IgD-negative memory B cell (primary cell): ENCODE data around the gene MLEC. TPM values are rescaled to one million over a fixed set of nuclear protein-coding genes. Genes with fewer than 3 reads are reported as not detected.
"Not testable (repeated sequence)": the region's sequence is repeated elsewhere in the genome, so short reads cannot be mapped to it uniquely, and the experiment has no call there.

ENCODE experiments used
- H3K27ac Mint-ChIP-seq, 3 donors: one replicate each; pipeline ENCODE4 v1.8.0; 2020 to 2022; ENCODE audit warnings: mild to moderate bottlenecking in 3 of 3, mixed read lengths in 3 of 3, moderate library complexity in 1 of 3
- H3K27me3 Mint-ChIP-seq: one replicate; pipeline ENCODE4 v1.8.0; 2021; ENCODE audit warnings: mixed read lengths
- H3K36me3 Mint-ChIP-seq: one replicate; pipeline ENCODE4 v1.8.0; 2020; ENCODE audit warnings: mild to moderate bottlenecking, mixed read lengths
- H3K4me1 Mint-ChIP-seq, 3 donors: one replicate each; pipeline ENCODE4 v1.8.0; 2020 to 2022; ENCODE audit warnings: mixed read lengths in 3 of 3, mild to moderate bottlenecking in 1 of 3
- H3K4me3 Mint-ChIP-seq, 4 donors: one replicate each; pipeline ENCODE4 v1.8.0; 2020 to 2022; ENCODE audit warnings: mild to moderate bottlenecking in 4 of 4, mixed read lengths in 4 of 4, moderate library complexity in 3 of 4
- H3K9me3 Mint-ChIP-seq, 3 donors: one replicate each; pipeline ENCODE4 v1.8.0; 2020 to 2021; ENCODE audit warnings: mixed read lengths in 3 of 3, mild to moderate bottlenecking in 1 of 3
- polyA plus RNA-seq: library from polyadenylated mRNA; unstranded; fragments of 300-500 nt; fragmentation: Illumina TruSeq; gene quantifications from one replicate; pipeline ENCODE4 v1.2.3, GENCODE V29; 2021

MLEC gene
- polyA plus RNA-seq, 1 donor from 2014 or later: 64.3 TPM

- not testable (repeated sequence) for H3K4me3 Mint-ChIP-seq, H3K27ac Mint-ChIP-seq, H3K27me3 Mint-ChIP-seq, H3K9me3 Mint-ChIP-seq, H3K4me1 Mint-ChIP-seq
- peaks cover 13% of the 10 kb centered on the region for H3K36me3 Mint-ChIP-seq
Measured at GRCh38 chr12:120732198-120732597, 45.2 kb downstream of the MLEC start.

- Mint-ChIP-seq H3K4me1 (peaks cover 0 to 1% (median 0%) of the 10 kb centered on the region in 3 donors), H3K27ac (no peak overlapping the region), H3K36me3 (peaks cover 9% of the 10 kb centered on the region), H3K9me3 (no peaks in the 10 kb centered on the region), H3K27me3 (no peaks in the 10 kb centered on the region), H3K4me3 (no peak overlapping the region)
Measured at GRCh38 chr12:120733574-120733973, 46.6 kb downstream of the MLEC start.

DNA sequence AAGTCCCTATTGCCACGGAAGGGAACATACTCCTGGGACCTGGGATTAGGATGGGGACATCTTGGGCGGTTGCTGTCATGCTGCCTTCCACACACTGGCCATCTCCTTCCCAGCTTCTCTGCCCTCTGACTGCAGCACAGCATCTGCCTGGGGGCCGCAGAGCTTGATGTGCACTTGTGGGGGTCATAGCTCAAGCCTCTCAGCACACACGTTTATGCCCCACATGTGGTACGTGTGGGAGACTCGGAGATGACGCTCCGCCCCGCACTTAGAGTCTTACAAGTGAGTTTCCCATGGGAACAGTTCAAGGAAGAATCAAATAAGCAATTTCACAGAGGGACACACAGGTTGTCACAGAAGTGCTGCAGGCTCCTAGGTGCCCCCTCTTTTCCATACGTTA is 47.3 kb downstream of the MLEC start:
- Mint-ChIP-seq H3K27ac (no peak overlapping the region), H3K4me1 (peaks cover 0 to 1% (median 0%) of the 10 kb centered on the region in 3 donors), H3K36me3 (peaks cover 9% of the 10 kb centered on the region), H3K27me3 (no peaks in the 10 kb centered on the region), H3K9me3 (no peaks in the 10 kb centered on the region), H3K4me3 (peak overlapping the region in 1 of 4 donors; percentile 32)

DNA sequence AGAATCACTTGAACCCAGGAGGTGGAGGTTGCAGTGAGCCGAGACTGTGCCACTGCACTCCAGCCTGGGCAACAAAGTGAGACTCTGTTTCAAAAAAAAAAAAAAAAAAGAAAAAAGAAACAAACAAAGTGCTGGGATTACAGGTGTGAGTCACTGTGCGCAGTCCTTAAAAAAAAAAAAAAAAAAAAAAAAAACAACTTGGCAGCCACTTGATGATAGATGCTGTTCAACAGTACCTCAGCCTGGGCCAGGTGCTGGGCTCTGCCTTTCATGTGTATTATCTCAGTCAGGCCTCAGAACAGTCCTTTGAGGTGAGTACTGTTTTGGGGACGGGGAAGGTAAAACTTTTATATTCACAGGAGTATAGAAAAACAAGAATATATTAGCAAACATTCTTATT is 48.2 kb downstream of the MLEC start:
- Mint-ChIP-seq H3K36me3 (peaks cover 7% of the 10 kb centered on the region), H3K27me3 (no peaks in the 10 kb centered on the region), H3K9me3 (no peaks in the 10 kb centered on the region), H3K4me3 (no peak overlapping the region), H3K4me1 (no peaks in the 10 kb centered on the region), H3K27ac (no peak overlapping the region)

- no peak overlapping the region for H3K27ac Mint-ChIP-seq
Measured at GRCh38 chr12:120736404-120737331, 49.7 kb downstream of the MLEC start.

GRCh38 chr12:120737557-120738251 is 50.8 kb downstream of the MLEC start:
- Mint-ChIP-seq H3K4me3 (no peak overlapping the region), H3K9me3 (no peaks in the 10 kb centered on the region), H3K4me1 (no peaks in the 10 kb centered on the region), H3K36me3 (peaks cover 2% of the 10 kb centered on the region), H3K27me3 (no peaks in the 10 kb centered on the region), H3K27ac (no peak overlapping the region)

More at GRCh38 chr12:120736404-120737331, 49.7 kb downstream of the MLEC start:
- Mint-ChIP-seq H3K4me1 (no peaks in the 10 kb centered on the region), H3K27me3 (no peaks in the 10 kb centered on the region), H3K36me3 (peaks cover 2% of the 10 kb centered on the region), H3K9me3 (no peaks in the 10 kb centered on the region), H3K4me3 (no peak overlapping the region)

DNA sequence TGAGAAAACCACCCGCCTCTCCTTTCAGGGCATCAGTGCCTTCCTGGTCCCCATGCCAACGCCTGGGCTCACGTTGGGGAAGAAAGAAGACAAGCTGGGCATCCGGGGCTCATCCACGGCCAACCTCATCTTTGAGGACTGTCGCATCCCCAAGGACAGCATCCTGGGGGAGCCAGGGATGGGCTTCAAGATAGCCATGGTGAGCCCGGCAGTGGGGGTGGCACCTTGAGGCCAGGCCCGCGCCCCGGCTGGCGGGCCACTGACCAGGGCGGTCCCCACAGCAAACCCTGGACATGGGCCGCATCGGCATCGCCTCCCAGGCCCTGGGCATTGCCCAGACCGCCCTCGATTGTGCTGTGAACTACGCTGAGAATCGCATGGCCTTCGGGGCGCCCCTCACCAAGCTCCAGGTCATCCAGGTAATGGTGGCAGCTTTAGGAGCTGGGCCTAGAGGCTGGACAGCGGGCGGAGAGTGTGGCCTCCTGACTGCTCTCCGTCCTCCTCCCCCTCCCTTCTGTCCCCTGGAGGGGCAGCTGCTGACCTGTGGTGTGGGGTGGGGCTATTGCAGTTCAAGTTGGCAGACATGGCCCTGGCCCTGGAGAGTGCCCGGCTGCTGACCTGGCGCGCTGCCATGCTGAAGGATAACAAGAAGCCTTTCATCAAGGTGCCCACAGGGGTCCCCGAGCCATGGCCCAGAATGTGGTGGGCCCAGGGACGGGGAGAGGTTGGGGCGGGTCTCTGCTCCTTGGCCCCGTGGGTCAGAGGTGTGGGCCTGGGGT is 51.5 kb downstream of the MLEC start:
- Mint-ChIP-seq H3K9me3 (no peaks in the 10 kb centered on the region), H3K27me3 (no peaks in the 10 kb centered on the region), H3K4me1 (no peaks in the 10 kb centered on the region), H3K27ac (no peak overlapping the region), H3K4me3 (no peak overlapping the region), H3K36me3 (peaks cover under 1% of the 10 kb centered on the region)

GRCh38 chr12:120739031-120739762 is 52.2 kb downstream of the MLEC start:
- Mint-ChIP-seq H3K27me3 (no peaks in the 10 kb centered on the region), H3K4me1 (no peaks in the 10 kb centered on the region), H3K36me3 (no peaks in the 10 kb centered on the region), H3K27ac (no peak overlapping the region), H3K9me3 (no peaks in the 10 kb centered on the region), H3K4me3 (no peak overlapping the region)

- no peaks in the 10 kb centered on the region for H3K36me3 Mint-ChIP-seq
- H3K9me3 Mint-ChIP-seq: no peaks in the 10 kb centered on the region
- H3K27ac Mint-ChIP-seq: no peak overlapping the region
- no peaks in the 10 kb centered on the region for H3K4me1 Mint-ChIP-seq
- H3K27me3 Mint-ChIP-seq: no peaks in the 10 kb centered on the region
- H3K4me3 Mint-ChIP-seq: no peak overlapping the region
Measured at GRCh38 chr12:120739821-120740613, 53.1 kb downstream of the MLEC start.

- H3K36me3 Mint-ChIP-seq: no peaks in the 10 kb centered on the region
- H3K4me1 Mint-ChIP-seq: no peaks in the 10 kb centered on the region
- no peaks in the 10 kb centered on the region for H3K9me3 Mint-ChIP-seq
- no peak overlapping the region for H3K4me3 Mint-ChIP-seq
- H3K27ac Mint-ChIP-seq: no peak overlapping the region
- no peaks in the 10 kb centered on the region for H3K27me3 Mint-ChIP-seq
Measured at GRCh38 chr12:120740871-120741270, 53.9 kb downstream of the MLEC start.

GRCh38 chr12:120741476-120742421 is 54.8 kb downstream of the MLEC start:
- Mint-ChIP-seq H3K4me1 (no peaks in the 10 kb centered on the region), H3K36me3 (no peaks in the 10 kb centered on the region), H3K4me3 (no peak overlapping the region), H3K9me3 (no peaks in the 10 kb centered on the region), H3K27ac (no peak overlapping the region), H3K27me3 (no peaks in the 10 kb centered on the region)

DNA sequence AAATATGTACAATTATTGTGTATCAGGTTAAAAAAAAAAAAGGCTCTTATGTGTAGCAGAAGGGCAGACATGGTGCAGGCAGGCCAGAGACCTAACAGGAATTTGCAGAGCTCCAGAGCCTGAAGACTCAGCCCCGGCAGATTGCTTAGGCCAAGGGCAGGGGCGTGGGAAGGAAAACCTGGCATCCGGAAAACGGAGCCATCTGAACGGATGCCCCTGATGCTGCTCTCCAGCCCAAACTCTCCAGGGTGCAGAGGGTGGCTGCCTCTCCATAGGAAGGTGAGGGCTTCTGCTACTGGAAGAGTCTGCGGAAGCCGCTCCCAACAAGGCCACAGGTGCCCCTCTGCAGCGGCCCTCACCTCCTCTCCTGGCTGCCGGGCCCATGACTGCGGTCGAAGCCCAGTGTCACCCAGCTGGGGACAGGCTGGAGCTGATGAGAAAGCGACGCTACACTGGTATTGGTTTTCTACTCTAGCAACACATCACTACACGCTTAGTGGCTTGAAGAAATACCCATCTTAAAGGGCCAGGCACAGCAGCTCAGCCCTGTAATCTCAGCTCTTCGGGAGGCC is 58.1 kb downstream of the MLEC start:
- no peaks in the 10 kb centered on the region for H3K36me3 Mint-ChIP-seq
- no peaks in the 10 kb centered on the region for H3K9me3 Mint-ChIP-seq
- no peaks in the 10 kb centered on the region for H3K4me1 Mint-ChIP-seq
- H3K27ac Mint-ChIP-seq: no peak overlapping the region
- H3K27me3 Mint-ChIP-seq: no peaks in the 10 kb centered on the region
- H3K4me3 Mint-ChIP-seq: no peak overlapping the region

GRCh38 chr12:120748242-120748641 is 61.3 kb downstream of the MLEC start:
- H3K4me1 Mint-ChIP-seq: no peaks in the 10 kb centered on the region
- H3K4me3 Mint-ChIP-seq: no peak overlapping the region
- H3K27ac Mint-ChIP-seq: no peak overlapping the region
- H3K9me3 Mint-ChIP-seq: no peaks in the 10 kb centered on the region
- peaks cover 3% of the 10 kb centered on the region for H3K27me3 Mint-ChIP-seq
- H3K36me3 Mint-ChIP-seq: no peaks in the 10 kb centered on the region
